Keratinocyte (primary cell): Measurements from ENCODE around the gene CCDC12. TPM values are rescaled to one million over a fixed set of nuclear protein-coding genes. Genes with fewer than 3 reads are reported as not detected.

Source experiments
- DNase-seq: peaks from one replicate; pipeline ENCODE4 v3.0.0-alpha.2; 2011; ENCODE audit warnings: low read depth, missing footprints, low spot score
- FAIRE-seq: peaks from 2 replicates; lab custom pipeline; 2011; peaks lifted over from hg19 to GRCh38; lab: Jason Lieb, UNC
- H2AFZ ChIP-seq: 2 replicates; pipeline ENCODE4 v1.6.0; 2012; ENCODE audit warnings: low read length, control low read depth, inconsistent platforms; ENCODE audit not compliant: control insufficient read depth
- H3K27ac ChIP-seq: 2 replicates; pipeline ENCODE4 v1.5.1; 2011; ENCODE audit warnings: low read length; ENCODE audit not compliant: control insufficient read depth, insufficient read depth
- H3K27me3 ChIP-seq: 3 replicates; pipeline ENCODE4 v1.6.0; 2011; ENCODE audit warnings: low read length; ENCODE audit not compliant: control insufficient read depth, insufficient read depth; ENCODE audit errors: extremely low read depth
- H3K36me3 ChIP-seq, 2 experiments: 2 replicates in 1 of 2; 3 replicates in 1 of 2; pipeline ENCODE4 v1.5.1; 2011; ENCODE audit warnings: low read length in 2 of 2, mild to moderate bottlenecking in 1 of 2; ENCODE audit not compliant: control insufficient read depth in 2 of 2, insufficient read depth in 2 of 2; ENCODE audit errors: extremely low read depth in 1 of 2
- H3K4me1 ChIP-seq: 3 replicates; pipeline ENCODE4 v1.5.1; 2011; ENCODE audit warnings: low read length; ENCODE audit not compliant: control insufficient read depth, insufficient read depth; ENCODE audit errors: extremely low read depth
- H3K4me2 ChIP-seq: 3 replicates; pipeline ENCODE4 v1.6.0; 2011; ENCODE audit warnings: low read depth, low read length; ENCODE audit not compliant: control insufficient read depth, insufficient read depth; ENCODE audit errors: extremely low read depth
- H3K4me3 ChIP-seq, 3 experiments: fragments of 200-600 bp in 1 of 3; sonication (generic) in 1 of 3; 2 replicates in 2 of 3; 3 replicates in 1 of 3; pipeline ENCODE4 v1.5.1; 2011 to 2016; ENCODE audit warnings: low read length in 3 of 3, mild to moderate bottlenecking in 3 of 3, control low read depth in 2 of 3, inconsistent platforms in 1 of 3, low read depth in 1 of 3, mixed read lengths in 1 of 3, mixed run types in 1 of 3, moderate library complexity in 1 of 3; ENCODE audit not compliant: control insufficient read depth in 2 of 3, insufficient read depth in 2 of 3; ENCODE audit errors: extremely low read depth in 1 of 3
- H3K79me2 ChIP-seq: 2 replicates; pipeline ENCODE4 v1.6.0; 2012; ENCODE audit warnings: low read length; ENCODE audit not compliant: control insufficient read depth, insufficient read depth
- H3K9ac ChIP-seq: 3 replicates; pipeline ENCODE4 v1.6.0; 2011; ENCODE audit warnings: low read length; ENCODE audit not compliant: control insufficient read depth, insufficient read depth; ENCODE audit errors: extremely low read depth
- H3K9me1 ChIP-seq: 3 replicates; pipeline ENCODE4 v1.6.0; 2011; ENCODE audit warnings: low read length; ENCODE audit not compliant: control insufficient read depth, insufficient read depth; ENCODE audit errors: extremely low read depth
- H3K9me3 ChIP-seq: 2 replicates; pipeline ENCODE4 v1.5.1; 2012; ENCODE audit warnings: low read depth, low read length; ENCODE audit not compliant: control insufficient read depth
- H4K20me1 ChIP-seq: 3 replicates; pipeline ENCODE4 v1.6.0; 2011; ENCODE audit warnings: low read length; ENCODE audit not compliant: control insufficient read depth, insufficient read depth; ENCODE audit errors: extremely low read depth
- EZH2 ChIP-seq: IDR thresholded peaks from one replicate; pipeline ENCODE4 v1.6.1; 2012; ENCODE audit warnings: inconsistent platforms, mild to moderate bottlenecking, low read length, moderate library complexity
- dilution Hi-C: fragments of 300-500 bp; cut with MboI; formaldehyde crosslinking; loops from one replicate; pipeline ENCODE4 v1.7.0; 2020; ENCODE audit warnings: low sequenced_read_pairs; ENCODE audit not compliant: extremely low pct_ligation_motif_present
- polyA plus RNA-seq, 5 experiments: library from polyadenylated mRNA; depleted of rRNA in 3 of 5; stranded (reverse) in 3 of 5; stranded (forward) in 1 of 5; unstranded in 1 of 5; fragments of >200 nt; gene quantifications; 1 replicate in 1 of 5; 2 replicates in 3 of 5; 3 replicates in 1 of 5; pipeline versions ENCODE4 v1.2.1 to v1.2.3, GENCODE V29; 2011 to 2012; ENCODE audit warnings: missing spikeins in 2 of 5, low read depth in 1 of 5, low replicate concordance in 1 of 5
- TF ChIP-seq, protein P1 (sequence below), 3 experiments: IDR thresholded peaks in 1 of 3; conservative IDR thresholded peaks in 1 of 3; optimal IDR thresholded peaks in 1 of 3; 2 replicates in 2 of 3; 3 replicates in 1 of 3; pipeline versions ENCODE3 to v1.5.1; 2011; ENCODE audit warnings: low read length in 3 of 3, mild to moderate bottlenecking in 3 of 3, moderate library complexity in 2 of 3, control low read depth in 1 of 3, inconsistent platforms in 1 of 3; ENCODE audit not compliant: insufficient read depth in 2 of 3; ENCODE audit errors: extremely low read depth in 1 of 3

Gene CCDC12
- polyA plus RNA-seq, 1 donor (not counting 4 experiments of a cell fraction or from before 2014, with no cell fraction given), result 27.5 TPM

DNA sequence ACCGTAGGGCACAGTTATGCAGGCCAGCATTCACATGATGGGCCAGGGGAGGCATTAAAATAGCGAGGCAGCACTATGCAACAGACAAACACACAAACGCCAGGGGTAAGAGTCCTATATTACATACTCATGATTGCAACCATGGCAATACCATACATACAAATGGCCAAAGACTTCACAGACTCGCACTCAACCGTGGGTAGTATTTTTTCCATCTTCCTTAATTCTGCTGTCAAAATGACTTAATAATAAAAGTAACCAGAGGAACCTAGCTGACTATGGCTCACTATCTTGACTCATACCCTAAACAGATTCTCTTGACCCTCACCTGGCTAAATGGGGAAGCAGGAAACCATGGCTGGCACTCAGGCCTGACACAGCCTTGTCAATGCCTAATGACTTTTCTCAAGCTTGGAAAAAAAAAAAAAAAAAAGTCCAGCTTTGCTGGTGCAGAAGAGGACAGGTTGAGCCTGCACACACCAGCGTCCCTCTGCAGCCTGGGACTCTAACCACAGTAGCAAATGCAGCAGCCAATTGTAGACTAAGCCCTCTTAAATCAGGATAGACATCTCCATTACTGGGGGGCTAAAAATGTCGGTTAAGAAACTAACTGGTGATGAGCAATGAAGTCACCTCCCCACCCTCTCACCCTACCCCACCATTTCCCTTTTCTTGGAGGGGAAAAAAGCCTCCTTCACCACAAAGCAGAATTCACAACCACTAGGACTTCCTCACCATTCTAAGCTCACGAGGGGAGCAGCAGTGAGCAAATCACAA lies 23.1 kb downstream of the CCDC12 start:
- Histone ChIP-seq H3K27me3 (no peaks in the 10 kb centered on the region), H3K9me1 (peaks cover 20% of the 10 kb centered on the region), H3K9me3 (no peaks in the 10 kb centered on the region), H4K20me1 (peaks cover 33% of the 10 kb centered on the region), H2AFZ (no peak overlapping the region), H3K79me2 (peaks cover 95% of the 10 kb centered on the region), H3K4me2 (no peak overlapping the region), H3K4me3 (no peak overlapping the region), H3K27ac (no peak overlapping the region), H3K9ac (no peak overlapping the region), H3K4me1 (peaks cover 15% of the 10 kb centered on the region), H3K36me3 (peaks cover 4 to 12% of the 10 kb centered on the region in 2 experiments)
- DNase-seq (no peak), FAIRE-seq (no peak)
- dilution Hi-C loops, result no loop called here
- no peak for TF ChIP-seq EZH2
- TF ChIP-seq, protein P1, sequence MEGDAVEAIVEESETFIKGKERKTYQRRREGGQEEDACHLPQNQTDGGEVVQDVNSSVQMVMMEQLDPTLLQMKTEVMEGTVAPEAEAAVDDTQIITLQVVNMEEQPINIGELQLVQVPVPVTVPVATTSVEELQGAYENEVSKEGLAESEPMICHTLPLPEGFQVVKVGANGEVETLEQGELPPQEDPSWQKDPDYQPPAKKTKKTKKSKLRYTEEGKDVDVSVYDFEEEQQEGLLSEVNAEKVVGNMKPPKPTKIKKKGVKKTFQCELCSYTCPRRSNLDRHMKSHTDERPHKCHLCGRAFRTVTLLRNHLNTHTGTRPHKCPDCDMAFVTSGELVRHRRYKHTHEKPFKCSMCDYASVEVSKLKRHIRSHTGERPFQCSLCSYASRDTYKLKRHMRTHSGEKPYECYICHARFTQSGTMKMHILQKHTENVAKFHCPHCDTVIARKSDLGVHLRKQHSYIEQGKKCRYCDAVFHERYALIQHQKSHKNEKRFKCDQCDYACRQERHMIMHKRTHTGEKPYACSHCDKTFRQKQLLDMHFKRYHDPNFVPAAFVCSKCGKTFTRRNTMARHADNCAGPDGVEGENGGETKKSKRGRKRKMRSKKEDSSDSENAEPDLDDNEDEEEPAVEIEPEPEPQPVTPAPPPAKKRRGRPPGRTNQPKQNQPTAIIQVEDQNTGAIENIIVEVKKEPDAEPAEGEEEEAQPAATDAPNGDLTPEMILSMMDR (optimal IDR thresholded peaks at IDR 0.05 in 1 of 3, IDR thresholded peaks at IDR 0.05 in 1 of 3, conservative IDR thresholded peaks at IDR 0.05 in 1 of 3; ENCODE audit: extremely low read depth in 1 of 3, insufficient read depth in 2 of 3, low read length in 3 of 3), result no peak

DNA sequence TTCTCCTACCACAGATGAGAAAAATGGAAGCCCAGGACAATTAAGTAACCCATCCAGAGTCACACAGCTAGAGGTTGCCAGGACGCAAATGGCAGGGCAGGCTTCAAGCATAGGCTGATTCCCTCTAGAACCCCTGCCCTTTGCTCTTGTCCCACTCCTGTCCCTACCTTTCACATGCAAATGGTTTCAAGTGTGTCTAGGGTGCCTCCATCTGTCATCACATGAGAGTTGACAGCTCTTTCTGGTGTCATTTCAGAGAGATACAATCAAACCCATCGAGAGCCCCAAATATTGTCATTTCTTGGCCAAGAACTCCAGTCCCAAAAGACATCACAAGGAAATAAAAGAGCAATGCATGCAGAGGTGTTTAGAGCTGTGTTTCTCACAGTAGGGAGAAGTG lies 23.7 kb downstream of the CCDC12 start:
- H3K9ac ChIP-seq, result no peak overlapping the region
- peaks cover 34% of the 10 kb centered on the region for H4K20me1 ChIP-seq
- TF ChIP-seq EZH2, result no peak
- TF ChIP-seq, protein P1 (optimal IDR thresholded peaks at IDR 0.05 in 1 of 3, IDR thresholded peaks at IDR 0.05 in 1 of 3, conservative IDR thresholded peaks at IDR 0.05 in 1 of 3; ENCODE audit: extremely low read depth in 1 of 3, insufficient read depth in 2 of 3, low read length in 3 of 3), result no peak
- FAIRE-seq, result no peak
- H3K9me1 ChIP-seq, result peaks cover 20% of the 10 kb centered on the region
- no peak for DNase-seq
- no peak overlapping the region for H3K27ac ChIP-seq
- peaks cover 4 to 12% of the 10 kb centered on the region in 2 experiments for H3K36me3 ChIP-seq
- H3K27me3 ChIP-seq, result no peaks in the 10 kb centered on the region
- dilution Hi-C loops, result no loop called here
- peaks cover 89% of the 10 kb centered on the region for H3K79me2 ChIP-seq
- no peak overlapping the region for H2AFZ ChIP-seq
- H3K4me1 ChIP-seq, result peaks cover 21% of the 10 kb centered on the region
- H3K9me3 ChIP-seq, result no peaks in the 10 kb centered on the region
- H3K4me3 ChIP-seq, result no peak overlapping the region
- H3K4me2 ChIP-seq, result no peak overlapping the region
